HCT116 (cell line): ENCODE results near the gene GRHL1. TPM values are rescaled to one million over a fixed set of nuclear protein-coding genes. Genes with fewer than 3 reads are reported as not detected.

Source experiments
- ATAC-seq: fragments of 200-7000 bp; cut with Tn5 transposase; 2 replicates; pipeline ENCODE4 v1.9.1; 2020; ENCODE audit warnings: mild to moderate bottlenecking, moderate library complexity
- BruUV-seq: library from RNA; stranded (reverse); fragments of 400-500 nt; replicated peaks from 2 replicates; lab custom pipeline; 2021; lab: Mats Ljungman, UMichigan
- CTCF ChIA-PET: fragments of 300-600 bp; sonication (Branson Sonifier 250); formaldehyde crosslinking; loops from one replicate; lab custom pipeline; 2021; ENCODE audit warnings: antibody characterized with exemption; lab: Charles Lee
- POLR2A ChIA-PET: fragments of 300-600, 350-600 bp; sonication (Branson Sonifier 250); formaldehyde crosslinking; loops from one replicate; lab custom pipeline; 2021; ENCODE audit warnings: antibody characterized with exemption; lab: Charles Lee
- RAD21 ChIA-PET, 2 experiments: fragments of 300-600 bp; sonication (Branson Sonifier 250); formaldehyde crosslinking; loops; one replicate each; lab custom pipeline; 2023; ENCODE audit warnings: low total read pairs in 2 of 2; ENCODE audit not compliant: uncharacterized antibody in 2 of 2, unreplicated experiment in 2 of 2, low non-redundant PET in 1 of 2; lab: Charles Lee
- DNase-seq: peaks from one replicate; pipeline ENCODE4 v3.0.0-alpha.2; 2010; ENCODE audit warnings: low read depth, low spot score
- H2AFZ ChIP-seq: fragments of 200-600 bp; shearing (Covaris generic), sonication (generic); 2 replicates; pipeline ENCODE4 v1.6.1; 2017; ENCODE audit warnings: low read depth, mixed run types, mixed read lengths, antibody characterized with exemption, low read length; ENCODE audit not compliant: poor library complexity, severe bottlenecking
- H3K27ac ChIP-seq: 2 replicates; pipeline ENCODE4 v1.5.1; 2012; ENCODE audit warnings: low read depth, low read length
- H3K27me3 ChIP-seq: fragments of 200-600 bp; sonication (generic); 2 replicates; pipeline ENCODE4 v1.6.1; 2016; ENCODE audit warnings: mixed run types, low read length, mixed read lengths; ENCODE audit not compliant: insufficient read depth
- H3K36me3 ChIP-seq, 2 experiments: fragments of 200-500 bp in 1 of 2; fragments of 200-600 bp in 1 of 2; sonication (Bioruptor generic) in 1 of 2; sonication (generic) in 1 of 2; 2 replicates each; pipeline versions ENCODE4 v1.5.1 to v1.6.1; 2014 to 2016; ENCODE audit warnings: low read length in 2 of 2, inconsistent platforms in 1 of 2, mixed read lengths in 1 of 2, mixed run types in 1 of 2; ENCODE audit not compliant: insufficient read depth in 2 of 2, control insufficient read depth in 1 of 2
- H3K4me1 ChIP-seq, 2 experiments: fragments of 200-600 bp in 1 of 2; sonication (generic) in 1 of 2; 2 replicates each; pipeline versions ENCODE4 v1.5.1 to v1.6.1; 2012 to 2017; ENCODE audit warnings: low read length in 2 of 2, inconsistent platforms in 1 of 2, mild to moderate bottlenecking in 1 of 2, mixed read lengths in 1 of 2, mixed run types in 1 of 2, moderate library complexity in 1 of 2; ENCODE audit not compliant: insufficient read depth in 2 of 2, control insufficient read depth in 1 of 2
- H3K4me2 ChIP-seq: fragments of 200-600 bp; sonication (generic); 2 replicates; pipeline ENCODE4 v1.6.1; 2017; ENCODE audit warnings: mixed run types, low read length, mixed read lengths
- H3K4me3 ChIP-seq, 2 experiments: fragments of 200-600 bp in 1 of 2; sonication (generic) in 1 of 2; replicated peaks in 1 of 2; 2 replicates each; pipeline ENCODE4 v1.5.1; 2011 to 2016; ENCODE audit warnings: low read length in 2 of 2, control low read depth in 1 of 2, low read depth in 1 of 2, mild to moderate bottlenecking in 1 of 2, mixed read lengths in 1 of 2, mixed run types in 1 of 2
- H3K79me2 ChIP-seq: fragments of 200-600 bp; sonication (generic); 2 replicates; pipeline ENCODE4 v1.6.1; 2017; ENCODE audit warnings: mild to moderate bottlenecking, mixed run types, low read length, moderate library complexity, mixed read lengths; ENCODE audit not compliant: insufficient read depth
- H3K9ac ChIP-seq: fragments of 200-600 bp; sonication (generic); 2 replicates; pipeline ENCODE4 v1.6.1; 2016; ENCODE audit warnings: low read length, mixed read lengths
- H3K9me2 ChIP-seq: fragments of 200-600 bp; sonication (generic), shearing (Covaris generic); 2 replicates; pipeline ENCODE4 v1.6.1; 2017; ENCODE audit warnings: mixed run types, mild to moderate bottlenecking, moderate library complexity; ENCODE audit not compliant: insufficient read depth
- H3K9me3 ChIP-seq, 2 experiments: fragments of 200-500 bp in 1 of 2; fragments of 200-600 bp in 1 of 2; sonication (Bioruptor generic) in 1 of 2; sonication (generic) in 1 of 2; 2 replicates each; pipeline ENCODE4 v1.6.1; 2014 to 2017; ENCODE audit warnings: low read length in 2 of 2, mixed read lengths in 2 of 2, inconsistent platforms in 1 of 2, low read depth in 1 of 2, mild to moderate bottlenecking in 1 of 2, mixed run types in 1 of 2, moderate library complexity in 1 of 2; ENCODE audit not compliant: control insufficient read depth in 1 of 2, insufficient read depth in 1 of 2
- H4K20me1 ChIP-seq: fragments of 200-600 bp; sonication (generic), shearing (Covaris generic); 2 replicates; pipeline ENCODE4 v1.6.1; 2017; ENCODE audit warnings: mixed run types, mild to moderate bottlenecking, moderate library complexity; ENCODE audit not compliant: insufficient read depth
- CBX3 ChIP-seq: IDR thresholded peaks from 2 replicates; pipeline ENCODE4 v1.6.1; 2012; ENCODE audit warnings: low read depth
- CEBPB ChIP-seq: IDR thresholded peaks from 2 replicates; pipeline ENCODE4 v1.6.1; 2012; ENCODE audit warnings: low read depth
- ELF1 ChIP-seq: IDR thresholded peaks from 2 replicates; pipeline ENCODE4 v1.6.1; 2012; ENCODE audit warnings: low read depth, borderline replicate concordance
- EZH2 ChIP-seq: fragments of 200-600 bp; sonication (generic); IDR thresholded peaks from 2 replicates; pipeline ENCODE4 v1.6.1; 2017; ENCODE audit warnings: antibody characterized with exemption, mixed run types
- FOSL1 ChIP-seq: IDR thresholded peaks from 2 replicates; pipeline ENCODE4 v1.6.1; 2012; ENCODE audit warnings: low read depth
- POLR2A ChIP-seq: IDR thresholded peaks from 2 replicates; pipeline ENCODE4 v1.7.0; 2011; ENCODE audit warnings: borderline replicate concordance; ENCODE audit not compliant: insufficient read depth, insufficient read length; ENCODE audit errors: extremely low read depth
- RAD21 ChIP-seq: IDR thresholded peaks from 2 replicates; pipeline ENCODE4 v1.6.1; 2012; ENCODE audit warnings: low read depth, mild to moderate bottlenecking
- SIN3A ChIP-seq: IDR thresholded peaks from 2 replicates; pipeline ENCODE4 v1.6.1; 2012; ENCODE audit warnings: low read depth
- SP1 ChIP-seq: IDR thresholded peaks from 2 replicates; pipeline ENCODE4 v1.6.1; 2012; ENCODE audit warnings: low read depth
- SRF ChIP-seq: IDR thresholded peaks from 2 replicates; pipeline ENCODE4 v1.6.1; 2012; ENCODE audit warnings: low read depth
- TCF7L2 ChIP-seq: IDR thresholded peaks from 2 replicates; pipeline ENCODE4 v1.7.0; 2011; ENCODE audit warnings: borderline replicate concordance, inconsistent platforms; ENCODE audit not compliant: insufficient read depth, insufficient read length; ENCODE audit errors: extremely low read depth
- YY1 ChIP-seq: IDR thresholded peaks from 2 replicates; pipeline ENCODE4 v1.6.1; 2011; ENCODE audit warnings: low read length, low read depth, moderate library complexity, mild to moderate bottlenecking; ENCODE audit not compliant: insufficient replicate concordance; ENCODE audit errors: extremely low read depth
- ZFX ChIP-seq: fragments of 450-650 bp; IDR thresholded peaks from 2 replicates; pipeline ENCODE4 v1.6.1; 2017
- ZNF274 ChIP-seq: fragments of 200-500 bp; sonication (Bioruptor generic); IDR thresholded peaks from 2 replicates; pipeline ENCODE4 v1.6.1; 2014; ENCODE audit warnings: mild to moderate bottlenecking, low read depth, low read length, inconsistent platforms
- intact Hi-C: fragments of 100-400 bp; cut with micrococcal nuclease; formaldehyde crosslinking; loops from 2 replicates; pipeline ENCODE4 v1.10.0; 2022
- total RNA-seq: library from RNA; stranded (reverse); gene quantifications from one replicate; pipeline ENCODE4 v1.2.1, GENCODE V29; 2021; ENCODE audit not compliant: unreplicated experiment
- TF ChIP-seq, protein P1 (sequence below), 3 experiments: fragments of 200-600 bp in 1 of 3; sonication (generic) in 1 of 3; IDR thresholded peaks in 2 of 3; conservative IDR thresholded peaks in 1 of 3; 2 replicates each; pipeline ENCODE4 v1.5.1; 2012 to 2017; ENCODE audit warnings: low read depth in 2 of 3, low read length in 2 of 3, antibody characterized with exemption in 1 of 3, borderline replicate concordance in 1 of 3, control low read depth in 1 of 3, mild to moderate bottlenecking in 1 of 3, mixed read lengths in 1 of 3, mixed run types in 1 of 3, moderate library complexity in 1 of 3; ENCODE audit not compliant: insufficient read depth in 1 of 3
- TF ChIP-seq, protein P2 (sequence below): IDR thresholded peaks from 2 replicates; pipeline ENCODE4 v1.6.1; 2012
- TF ChIP-seq, protein P3 (sequence below): IDR thresholded peaks from 2 replicates; pipeline ENCODE4 v1.6.1; 2012
- TF ChIP-seq, protein P4 (sequence below): IDR thresholded peaks from 2 replicates; pipeline ENCODE4 v1.6.1; 2011; ENCODE audit warnings: mild to moderate bottlenecking, low read length, moderate library complexity; ENCODE audit not compliant: insufficient replicate concordance; ENCODE audit errors: extremely low read depth

Gene GRHL1
- total RNA-seq, 1 experiment from 2014 or later = 8.5 TPM

DNA sequence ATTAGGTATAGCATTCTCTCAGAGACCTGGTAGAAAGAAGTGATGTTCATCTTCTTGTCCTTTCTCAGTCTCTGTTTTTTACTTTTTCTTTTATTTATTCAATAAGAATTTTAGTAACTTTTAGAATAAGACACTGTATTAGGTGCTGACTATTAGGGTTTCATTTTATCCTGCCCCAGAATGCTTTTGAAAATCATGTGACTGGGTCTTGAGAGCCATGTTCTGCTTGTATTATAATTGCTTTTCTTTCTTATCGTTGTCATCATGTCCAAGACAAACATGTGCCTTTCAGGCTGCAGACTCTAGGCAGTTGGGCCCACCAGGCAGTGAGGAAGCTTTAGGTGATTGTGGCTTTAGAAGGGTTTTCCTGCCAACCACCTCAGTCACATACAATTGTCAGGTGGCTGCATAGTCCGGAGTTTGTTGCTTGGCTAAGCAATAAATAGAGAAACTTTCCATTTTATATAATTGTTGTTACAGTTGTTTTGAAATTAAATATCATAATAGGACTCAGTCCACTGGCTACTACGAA lies 15.1 kb downstream of the GRHL1 start:
- no peak overlapping the region for H3K9ac ChIP-seq
- TF ChIP-seq ELF1 = no peak
- TF ChIP-seq CBX3 = no peak
- no peak for TF ChIP-seq YY1
- no peak for TF ChIP-seq RAD21
- TF ChIP-seq ZFX = no peak
- TF ChIP-seq TCF7L2 = no peak
- TF ChIP-seq, protein P1, sequence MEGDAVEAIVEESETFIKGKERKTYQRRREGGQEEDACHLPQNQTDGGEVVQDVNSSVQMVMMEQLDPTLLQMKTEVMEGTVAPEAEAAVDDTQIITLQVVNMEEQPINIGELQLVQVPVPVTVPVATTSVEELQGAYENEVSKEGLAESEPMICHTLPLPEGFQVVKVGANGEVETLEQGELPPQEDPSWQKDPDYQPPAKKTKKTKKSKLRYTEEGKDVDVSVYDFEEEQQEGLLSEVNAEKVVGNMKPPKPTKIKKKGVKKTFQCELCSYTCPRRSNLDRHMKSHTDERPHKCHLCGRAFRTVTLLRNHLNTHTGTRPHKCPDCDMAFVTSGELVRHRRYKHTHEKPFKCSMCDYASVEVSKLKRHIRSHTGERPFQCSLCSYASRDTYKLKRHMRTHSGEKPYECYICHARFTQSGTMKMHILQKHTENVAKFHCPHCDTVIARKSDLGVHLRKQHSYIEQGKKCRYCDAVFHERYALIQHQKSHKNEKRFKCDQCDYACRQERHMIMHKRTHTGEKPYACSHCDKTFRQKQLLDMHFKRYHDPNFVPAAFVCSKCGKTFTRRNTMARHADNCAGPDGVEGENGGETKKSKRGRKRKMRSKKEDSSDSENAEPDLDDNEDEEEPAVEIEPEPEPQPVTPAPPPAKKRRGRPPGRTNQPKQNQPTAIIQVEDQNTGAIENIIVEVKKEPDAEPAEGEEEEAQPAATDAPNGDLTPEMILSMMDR (IDR thresholded peaks at IDR 0.05 in 2 of 3, conservative IDR thresholded peaks at IDR 0.05 in 1 of 3; ENCODE audit: borderline replicate concordance in 1 of 3, insufficient read depth in 1 of 3, low read depth in 2 of 3, low read length in 2 of 3) = no peak
- no peak for TF ChIP-seq FOSL1
- TF ChIP-seq SIN3A = no peak
- TF ChIP-seq, protein P2, sequence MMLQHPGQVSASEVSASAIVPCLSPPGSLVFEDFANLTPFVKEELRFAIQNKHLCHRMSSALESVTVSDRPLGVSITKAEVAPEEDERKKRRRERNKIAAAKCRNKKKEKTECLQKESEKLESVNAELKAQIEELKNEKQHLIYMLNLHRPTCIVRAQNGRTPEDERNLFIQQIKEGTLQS = no peak
- no peak for TF ChIP-seq EZH2
- TF ChIP-seq, protein P3, sequence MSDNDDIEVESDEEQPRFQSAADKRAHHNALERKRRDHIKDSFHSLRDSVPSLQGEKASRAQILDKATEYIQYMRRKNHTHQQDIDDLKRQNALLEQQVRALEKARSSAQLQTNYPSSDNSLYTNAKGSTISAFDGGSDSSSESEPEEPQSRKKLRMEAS = no peak
- no peak for TF ChIP-seq SP1
- TF ChIP-seq SRF = no peak
- no peak for TF ChIP-seq ZNF274
- TF ChIP-seq POLR2A = no peak
- TF ChIP-seq CEBPB = no peak
- TF ChIP-seq, protein P4, sequence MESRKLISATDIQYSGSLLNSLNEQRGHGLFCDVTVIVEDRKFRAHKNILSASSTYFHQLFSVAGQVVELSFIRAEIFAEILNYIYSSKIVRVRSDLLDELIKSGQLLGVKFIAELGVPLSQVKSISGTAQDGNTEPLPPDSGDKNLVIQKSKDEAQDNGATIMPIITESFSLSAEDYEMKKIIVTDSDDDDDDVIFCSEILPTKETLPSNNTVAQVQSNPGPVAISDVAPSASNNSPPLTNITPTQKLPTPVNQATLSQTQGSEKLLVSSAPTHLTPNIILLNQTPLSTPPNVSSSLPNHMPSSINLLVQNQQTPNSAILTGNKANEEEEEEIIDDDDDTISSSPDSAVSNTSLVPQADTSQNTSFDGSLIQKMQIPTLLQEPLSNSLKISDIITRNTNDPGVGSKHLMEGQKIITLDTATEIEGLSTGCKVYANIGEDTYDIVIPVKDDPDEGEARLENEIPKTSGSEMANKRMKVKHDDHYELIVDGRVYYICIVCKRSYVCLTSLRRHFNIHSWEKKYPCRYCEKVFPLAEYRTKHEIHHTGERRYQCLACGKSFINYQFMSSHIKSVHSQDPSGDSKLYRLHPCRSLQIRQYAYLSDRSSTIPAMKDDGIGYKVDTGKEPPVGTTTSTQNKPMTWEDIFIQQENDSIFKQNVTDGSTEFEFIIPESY = no peak
- no peak for ATAC-seq
- no peaks in the 10 kb centered on the region for H4K20me1 ChIP-seq
- no peaks in the 10 kb centered on the region for H3K9me3 ChIP-seq
- BruUV-seq = no TSS peak
- intact Hi-C loops = no loop called here
- ChIA-PET POLR2A (no interaction called here), CTCF (interaction anchor here (2.4 kb wide), 1 partner anchor 18 kb away, joined by 5 read pairs; no protein-coding TSS in a partner anchor), RAD21 (no interaction called here)
- no peak for DNase-seq
- H2AFZ ChIP-seq = no peak overlapping the region
- H3K27me3 ChIP-seq = no peaks in the 10 kb centered on the region
- no peak overlapping the region for H3K27ac ChIP-seq
- no peak overlapping the region for H3K4me2 ChIP-seq
- H3K36me3 ChIP-seq = peaks cover 0 to 4% of the 10 kb centered on the region in 2 experiments; a peak in 1 of 4 replicates
- H3K9me2 ChIP-seq = no peaks in the 10 kb centered on the region
- no peaks in the 10 kb centered on the region for H3K4me1 ChIP-seq
- no peak overlapping the region for H3K4me3 ChIP-seq
- H3K79me2 ChIP-seq = no peaks in the 10 kb centered on the region
